Measurements from ENCODE around the gene ZDHHC1. TPM values are rescaled to one million over a fixed set of nuclear protein-coding genes. Genes with fewer than 3 reads are reported as not detected.

ZDHHC1 gene, protein sequence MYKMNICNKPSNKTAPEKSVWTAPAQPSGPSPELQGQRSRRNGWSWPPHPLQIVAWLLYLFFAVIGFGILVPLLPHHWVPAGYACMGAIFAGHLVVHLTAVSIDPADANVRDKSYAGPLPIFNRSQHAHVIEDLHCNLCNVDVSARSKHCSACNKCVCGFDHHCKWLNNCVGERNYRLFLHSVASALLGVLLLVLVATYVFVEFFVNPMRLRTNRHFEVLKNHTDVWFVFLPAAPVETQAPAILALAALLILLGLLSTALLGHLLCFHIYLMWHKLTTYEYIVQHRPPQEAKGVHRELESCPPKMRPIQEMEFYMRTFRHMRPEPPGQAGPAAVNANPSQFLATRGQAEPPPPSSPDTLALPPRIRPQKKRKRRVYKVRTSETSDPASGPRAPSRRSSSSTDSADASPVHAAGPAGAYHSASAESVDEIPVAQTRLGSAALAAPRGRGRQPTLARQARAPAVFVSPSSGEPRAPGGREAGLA
- 8.1 and 10.5 TPM in 2 replicates for total RNA-seq

DNA sequence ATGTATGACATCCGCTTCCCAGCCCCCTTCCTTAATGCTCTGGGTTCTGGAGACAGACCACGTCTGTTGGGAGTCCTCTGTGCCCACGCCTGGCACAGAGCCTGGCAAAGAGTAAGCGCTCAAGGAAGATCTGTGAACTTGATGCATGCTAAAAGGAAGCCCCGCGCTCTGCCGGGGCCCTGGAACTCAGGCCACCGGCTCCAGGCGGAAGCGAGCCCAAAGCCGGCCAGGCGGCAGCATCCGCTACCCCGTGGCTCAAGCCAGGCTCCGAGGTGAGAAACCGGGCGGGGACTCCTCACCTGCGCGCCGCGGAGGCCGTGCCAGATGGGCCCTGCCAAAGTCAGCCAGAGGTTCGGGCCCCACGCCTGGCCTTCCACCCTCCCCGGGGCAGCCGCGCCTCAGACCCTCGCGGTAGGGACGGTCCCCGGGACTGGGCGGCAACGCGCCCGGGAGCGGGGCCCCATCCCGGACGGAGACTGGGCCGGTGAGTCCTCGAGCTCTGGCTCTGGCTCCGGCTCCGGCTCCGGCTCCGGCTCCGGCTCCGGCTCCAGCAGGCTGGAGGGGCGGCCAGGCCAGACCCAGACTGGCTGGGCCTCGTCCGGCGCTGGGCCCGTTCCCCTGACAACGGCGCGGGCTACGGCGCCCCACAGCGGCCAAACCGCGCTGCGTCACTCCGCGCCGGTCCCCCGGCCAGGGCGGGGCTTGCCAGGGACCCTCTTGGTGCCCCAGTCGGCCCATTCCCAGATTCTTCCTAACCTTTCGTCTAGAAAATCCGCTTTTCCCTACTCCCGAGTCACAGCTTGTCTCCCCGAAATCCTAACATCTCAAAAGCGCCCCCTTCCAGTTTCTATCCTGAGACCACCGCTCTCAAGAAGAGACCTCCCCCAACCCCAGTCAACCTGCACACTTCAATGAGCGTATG lies at the start of gene ZDHHC1:
TSS of gene ZDHHC1 (minus strand) at position 606 of the 922 bp plus-strand sequence. CDS start 8,702 bp downstream, outside the sequence.

DNA sequence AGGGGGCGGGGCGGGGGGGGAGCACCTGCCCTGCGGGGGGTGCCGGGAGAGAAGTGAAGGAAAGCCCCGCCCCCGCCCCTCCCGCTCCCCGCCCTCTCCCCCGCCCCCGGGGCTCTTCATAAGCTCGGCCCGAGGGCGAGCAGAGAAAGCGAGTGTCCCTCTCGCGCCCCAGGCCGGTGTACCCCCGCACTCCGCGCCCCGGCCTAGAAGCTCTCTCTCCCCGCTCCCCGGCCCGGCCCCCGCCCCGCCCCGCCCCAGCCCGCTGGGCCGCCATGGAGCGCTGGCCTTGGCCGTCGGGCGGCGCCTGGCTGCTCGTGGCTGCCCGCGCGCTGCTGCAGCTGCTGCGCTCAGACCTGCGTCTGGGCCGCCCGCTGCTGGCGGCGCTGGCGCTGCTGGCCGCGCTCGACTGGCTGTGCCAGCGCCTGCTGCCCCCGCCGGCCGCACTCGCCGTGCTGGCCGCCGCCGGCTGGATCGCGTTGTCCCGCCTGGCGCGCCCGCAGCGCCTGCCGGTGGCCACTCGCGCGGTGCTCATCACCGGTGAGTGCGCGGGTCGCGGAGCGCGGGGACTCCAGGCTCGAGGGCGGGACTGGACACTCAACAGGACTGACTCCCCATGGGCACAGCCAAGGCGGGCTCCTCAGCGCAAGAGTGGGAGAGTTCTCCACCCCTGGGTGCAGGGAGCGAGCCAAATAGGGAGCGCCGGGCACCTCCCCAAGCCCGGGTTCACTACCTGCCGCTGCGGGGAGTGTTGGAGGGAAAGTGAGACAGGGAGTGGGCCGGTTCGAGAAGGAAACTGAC lies 14.9 kb upstream of the ZDHHC1 start, which contains the start of gene HSD11B2:
TSS of gene HSD11B2 (plus strand) at position 145 of the 798 bp plus-strand sequence. CDS start at position 273, 128 bp downstream.

DNA sequence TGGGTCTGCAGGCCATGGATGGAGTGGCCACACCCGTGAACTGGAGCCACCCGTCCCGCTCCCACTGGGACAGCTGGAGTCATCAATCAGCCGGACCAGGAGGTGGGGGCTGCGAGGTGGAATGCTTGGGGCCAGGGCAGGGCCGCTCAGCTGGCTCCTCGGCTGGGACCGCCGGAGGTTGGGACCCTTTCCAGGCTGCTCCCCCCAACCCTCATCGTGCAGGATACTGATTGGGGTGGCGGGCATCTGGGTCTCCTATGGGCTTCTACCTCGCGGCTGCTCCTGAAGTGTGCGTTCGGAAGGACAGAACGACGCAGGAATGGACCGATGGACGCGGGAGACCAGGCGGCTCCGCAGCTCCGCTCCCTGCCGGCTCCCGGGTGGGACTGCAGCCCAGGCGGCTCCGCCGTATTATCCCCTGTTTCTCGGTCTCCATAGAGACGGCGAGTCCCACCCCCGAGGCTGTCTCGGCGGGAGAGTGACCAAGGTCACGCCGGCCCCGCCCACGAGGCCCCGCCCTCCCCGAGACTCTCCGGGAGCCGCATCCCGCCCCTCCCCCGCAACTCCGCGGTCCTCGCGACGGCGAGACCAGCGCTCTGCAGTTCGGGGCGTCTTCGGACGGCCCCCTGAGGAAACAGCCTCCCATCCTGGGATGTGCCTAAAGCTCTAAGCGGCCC lies 23.0 kb downstream of the ZDHHC1 start, which contains the start of gene TPPP3:
TSS of gene TPPP3 (minus strand) at position 388 of the 677 bp plus-strand sequence. CDS start 2,387 bp downstream, outside the sequence.

Other genes with a start within 250 kb of the ZDHHC1 start
- 42.4 and 43.0 TPM in 2 replicates for gene NOL3, start 245.9 kb downstream of the ZDHHC1 start, total RNA-seq
- gene MATCAP1, start 232.5 kb downstream of the ZDHHC1 start, total RNA-seq, result 16.9 and 20.5 TPM in 2 replicates
- 0.13 TPM in 1 of 2 replicates, not detected in the other for gene EXOC3L1, start 226.3 kb downstream of the ZDHHC1 start, total RNA-seq
- 44.6 and 64.7 TPM in 2 replicates for gene E2F4, start 224.3 kb downstream of the ZDHHC1 start, total RNA-seq
- gene ELMO3, start 217.3 kb downstream of the ZDHHC1 start, total RNA-seq, result 0.26 and 0.76 TPM in 2 replicates
- 25.4 and 28.7 TPM in 2 replicates for gene TMEM208, start 189.3 kb downstream of the ZDHHC1 start, total RNA-seq
- 20.7 and 36.2 TPM in 2 replicates for gene FHOD1, start 169.0 kb downstream of the ZDHHC1 start, total RNA-seq
- gene SLC9A5, start 167.5 kb downstream of the ZDHHC1 start, total RNA-seq, result 3.4 and 4.2 TPM in 2 replicates
- gene PLEKHG4, start 136.9 kb downstream of the ZDHHC1 start, total RNA-seq, result 34.1 and 51.4 TPM in 2 replicates
- under 0.01 and 0.03 TPM in 2 replicates for gene KCTD19, start 89.7 kb downstream of the ZDHHC1 start, total RNA-seq
- 0.17 TPM in 1 of 2 replicates, not detected in the other for gene LRRC36, start 89.7 kb downstream of the ZDHHC1 start, total RNA-seq
- gene TPPP3, start 23.0 kb downstream of the ZDHHC1 start, total RNA-seq, result 1.2 and 1.6 TPM in 2 replicates
- gene HSD11B2, start 14.6 kb upstream of the ZDHHC1 start, total RNA-seq, result 0.20 TPM in 1 of 2 replicates, not detected in the other
- 100 and 107 TPM in 2 replicates for gene ATP6V0D1, start 64.7 kb upstream of the ZDHHC1 start, total RNA-seq
- gene AGRP, start 67.1 kb upstream of the ZDHHC1 start, total RNA-seq, result not detected in 2 replicates
- 64.4 and 104 TPM in 2 replicates for gene RIPOR1, start 112.4 kb upstream of the ZDHHC1 start, total RNA-seq
- gene CTCF, start 146.0 kb upstream of the ZDHHC1 start, total RNA-seq, result 16.6 and 21.2 TPM in 2 replicates
- 0.52 and 0.83 TPM in 2 replicates for gene CARMIL2, start 228.7 kb upstream of the ZDHHC1 start, total RNA-seq
- 11.0 and 13.1 TPM in 2 replicates for gene ACD, start 243.8 kb upstream of the ZDHHC1 start, total RNA-seq
- gene PARD6A, start 244.5 kb upstream of the ZDHHC1 start, total RNA-seq, result 2.2 and 3.0 TPM in 2 replicates